OCI-LY1 (cell line): ENCODE results near the gene WWOX.

Experiments
- EZH2 ChIP-seq: fragments of 200-600 bp; sonication (generic), shearing (Covaris generic); IDR thresholded peaks from 2 replicates; pipeline ENCODE4 v1.8.0; 2017; ENCODE audit warnings: borderline replicate concordance, mixed run types, mild to moderate bottlenecking, antibody characterized with exemption, low read length, moderate library complexity, mixed read lengths
- TF ChIP-seq, protein P1 (sequence below): fragments of 200-600 bp; sonication (generic), shearing (Covaris generic); IDR thresholded peaks from 2 replicates; pipeline ENCODE4 v1.5.1; 2017; ENCODE audit warnings: mild to moderate bottlenecking, antibody characterized with exemption, low read length, moderate library complexity, mixed read lengths

DNA sequence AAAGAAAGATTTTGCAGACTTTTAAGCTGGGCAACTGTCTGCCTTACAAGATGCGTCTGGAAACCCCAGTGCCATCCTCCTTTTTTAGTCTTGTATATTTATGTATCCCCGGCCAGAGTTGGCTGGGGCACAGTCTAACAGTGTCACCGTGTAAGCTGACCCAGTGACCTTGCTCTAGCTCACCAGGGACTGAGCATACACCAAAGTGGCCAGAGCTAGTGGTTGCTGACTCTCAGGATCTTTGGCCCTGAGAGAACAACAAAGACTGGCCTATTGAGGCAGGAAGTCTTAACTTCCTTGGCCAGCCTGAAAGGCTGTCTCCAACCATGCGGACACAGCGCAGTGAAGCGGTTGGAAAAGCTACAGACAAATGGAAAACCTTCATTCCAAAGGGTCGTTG lies 745.2 kb downstream of the WWOX start:
- TF ChIP-seq, protein P1, sequence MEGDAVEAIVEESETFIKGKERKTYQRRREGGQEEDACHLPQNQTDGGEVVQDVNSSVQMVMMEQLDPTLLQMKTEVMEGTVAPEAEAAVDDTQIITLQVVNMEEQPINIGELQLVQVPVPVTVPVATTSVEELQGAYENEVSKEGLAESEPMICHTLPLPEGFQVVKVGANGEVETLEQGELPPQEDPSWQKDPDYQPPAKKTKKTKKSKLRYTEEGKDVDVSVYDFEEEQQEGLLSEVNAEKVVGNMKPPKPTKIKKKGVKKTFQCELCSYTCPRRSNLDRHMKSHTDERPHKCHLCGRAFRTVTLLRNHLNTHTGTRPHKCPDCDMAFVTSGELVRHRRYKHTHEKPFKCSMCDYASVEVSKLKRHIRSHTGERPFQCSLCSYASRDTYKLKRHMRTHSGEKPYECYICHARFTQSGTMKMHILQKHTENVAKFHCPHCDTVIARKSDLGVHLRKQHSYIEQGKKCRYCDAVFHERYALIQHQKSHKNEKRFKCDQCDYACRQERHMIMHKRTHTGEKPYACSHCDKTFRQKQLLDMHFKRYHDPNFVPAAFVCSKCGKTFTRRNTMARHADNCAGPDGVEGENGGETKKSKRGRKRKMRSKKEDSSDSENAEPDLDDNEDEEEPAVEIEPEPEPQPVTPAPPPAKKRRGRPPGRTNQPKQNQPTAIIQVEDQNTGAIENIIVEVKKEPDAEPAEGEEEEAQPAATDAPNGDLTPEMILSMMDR, result no peak
- TF ChIP-seq EZH2, result no peak
